ENCODE measurements around the gene MRPL37.

- no peak for TF ChIP-seq CTCF (conservative IDR thresholded peaks at IDR 0.05; ENCODE audit: low read depth, low read length)
- TF ChIP-seq POLR2A (IDR thresholded peaks at IDR 0.05; ENCODE audit: low read depth, low read length), result no peak
- TF ChIP-seq RAD21 (IDR thresholded peaks at IDR 0.05; ENCODE audit: low read length), result no peak
- TF ChIP-seq CEBPB (IDR thresholded peaks at IDR 0.05; ENCODE audit: low read depth, low read length), result no peak
- TF ChIP-seq RFX5 (IDR thresholded peaks at IDR 0.05; ENCODE audit: low read depth, low read length), result no peak
- TF ChIP-seq USF2 (IDR thresholded peaks at IDR 0.05; ENCODE audit: low read depth, low read length), result no peak
- TF ChIP-seq BHLHE40 (IDR thresholded peaks at IDR 0.05; ENCODE audit: low read depth, low read length), result no peak
- TF ChIP-seq MXI1 (IDR thresholded peaks at IDR 0.05; ENCODE audit: borderline replicate concordance, low read depth, low read length), result no peak
- no peak for TF ChIP-seq MAZ (IDR thresholded peaks at IDR 0.05; ENCODE audit: borderline replicate concordance, low read depth, low read length)
- no peak for TF ChIP-seq SMC3 (IDR thresholded peaks at IDR 0.05; ENCODE audit: low read depth, low read length)
- no peak for TF ChIP-seq FOS (IDR thresholded peaks at IDR 0.05; ENCODE audit: low read depth, low read length)
- TF ChIP-seq CHD1 (IDR thresholded peaks at IDR 0.05; ENCODE audit: low read depth, low read length), result no peak
These were observed 41.9 kb upstream of the MRPL37 start for GRCh38 chr1:54158071-54158470.

Measured in IMR-90 (cell line).